ENCODE data around the gene STX16. TPM values are rescaled to one million over a fixed set of nuclear protein-coding genes. Genes with fewer than 3 reads are reported as not detected.

Gene STX16
- polyA plus RNA-seq, 3 donors: 49.9 to 57.6 (median 54.7) TPM

DNA sequence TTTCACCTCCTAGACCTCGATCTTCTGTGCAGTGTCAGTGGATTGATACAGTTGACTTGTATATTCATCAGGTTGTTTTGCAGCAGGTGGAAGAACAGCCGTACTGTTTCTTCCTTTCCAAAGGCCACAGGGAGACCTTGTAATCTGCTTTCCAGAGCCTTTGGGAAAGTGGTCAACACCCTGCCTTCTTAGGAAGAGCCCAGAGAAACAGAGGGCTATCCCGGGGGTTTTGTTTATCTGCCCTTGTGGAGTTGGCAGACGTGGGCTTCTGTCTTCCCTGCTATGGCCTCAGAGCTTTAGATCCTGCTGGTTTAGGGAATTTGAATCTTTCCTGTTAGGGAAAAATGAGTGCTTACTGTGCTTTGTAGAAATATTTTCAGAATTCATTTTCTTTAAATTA is 19.6 kb downstream of the STX16 start:
- DNase-seq (ENCODE audit: low read depth in 3 of 3, low spot score in 2 of 3): no peak

DNA sequence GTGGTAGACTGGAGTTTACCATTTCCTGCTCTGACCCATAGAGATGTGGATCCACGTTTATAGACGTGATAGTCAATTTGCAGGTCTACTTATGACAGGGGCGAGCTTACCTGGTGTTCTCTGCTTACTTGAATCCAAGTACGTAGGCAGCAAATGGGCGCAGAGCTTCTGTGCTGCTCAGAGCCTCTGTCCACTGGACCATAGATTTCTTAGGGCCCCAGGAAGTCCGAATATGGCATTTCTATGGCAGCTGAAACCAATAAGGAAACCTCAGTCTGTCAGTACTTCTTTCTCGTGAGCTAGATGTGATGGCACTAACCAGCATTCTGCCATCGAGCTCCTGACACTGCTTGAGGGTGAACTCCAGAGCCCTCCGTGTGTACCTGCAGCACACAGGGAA is 22.0 kb downstream of the STX16 start:
- no peak for DNase-seq (ENCODE audit: low read depth in 3 of 3, low spot score in 2 of 3)

GRCh38 chr20:58675146-58675584 is 24.1 kb downstream of the STX16 start:
- DNase-seq (ENCODE audit: low read depth in 3 of 3, low spot score in 2 of 3): no peak

DNA sequence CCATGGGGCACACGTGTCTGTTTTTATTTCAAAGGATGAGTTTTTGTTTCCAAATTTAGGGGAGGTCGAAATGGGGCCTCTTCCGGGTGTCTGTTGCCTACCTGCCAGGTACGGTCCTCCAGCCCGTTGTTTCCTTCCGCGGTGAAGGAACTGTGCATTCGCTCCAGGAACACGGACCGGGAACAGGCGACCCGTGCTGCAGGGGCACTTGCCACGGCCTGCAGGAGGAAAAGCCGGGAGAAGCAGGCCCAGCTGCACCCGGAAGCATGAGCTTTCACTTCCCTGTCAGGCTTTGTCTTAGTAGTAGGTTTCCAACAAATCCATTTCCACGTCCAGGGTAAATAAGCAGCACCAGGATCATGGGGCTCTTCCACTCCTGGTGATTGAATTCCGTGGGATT is 24.6 kb downstream of the STX16 start:
- DNase-seq (ENCODE audit: low read depth in 3 of 3, low spot score in 2 of 3): no peak

DNA sequence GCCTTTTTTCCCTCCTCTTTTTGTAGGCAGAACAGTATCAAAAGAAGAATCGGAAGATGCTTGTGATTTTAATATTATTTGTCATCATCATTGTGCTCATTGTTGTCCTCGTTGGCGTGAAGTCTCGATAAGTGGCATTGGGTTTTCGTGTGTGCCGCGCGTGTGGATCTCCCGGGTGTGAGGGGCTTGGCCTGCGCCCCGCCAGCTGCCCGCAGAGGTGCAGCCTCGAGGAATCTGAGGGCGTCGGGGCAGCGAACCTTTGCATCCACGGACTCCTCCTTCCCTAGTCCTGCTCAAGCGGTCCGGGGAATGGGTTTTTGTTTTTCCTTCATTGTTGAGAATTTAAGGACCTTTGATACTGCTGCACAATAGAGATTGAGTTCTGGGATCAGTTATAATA is 25.1 kb downstream of the STX16 start:
- no peak for DNase-seq (ENCODE audit: low read depth in 3 of 3, low spot score in 2 of 3)

GRCh38 chr20:58677079-58677604 is 26.1 kb downstream of the STX16 start:
- DNase-seq (ENCODE audit: low read depth in 3 of 3, low spot score in 2 of 3): no peak

DNA sequence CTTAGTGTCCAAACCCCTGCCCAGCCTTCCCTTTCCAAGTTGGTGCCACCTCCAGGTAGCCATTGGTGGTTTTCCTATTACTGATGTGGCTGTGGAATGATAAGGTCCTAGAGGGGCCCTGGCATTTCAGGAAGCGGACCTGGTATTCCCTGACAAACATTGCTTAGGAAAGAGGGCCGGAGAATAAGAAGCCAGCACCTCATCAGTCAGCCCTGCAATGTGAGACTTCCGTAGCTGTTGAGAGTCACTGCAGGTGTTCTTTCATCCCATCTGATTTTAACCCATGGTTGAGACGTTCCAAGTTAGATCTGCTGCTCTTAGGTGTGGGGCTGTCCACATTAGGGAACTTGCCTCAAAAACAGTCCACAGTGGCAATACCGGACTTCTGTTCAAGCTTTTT is 26.7 kb downstream of the STX16 start:
- DNase-seq (ENCODE audit: low read depth in 3 of 3, low spot score in 2 of 3): no peak

DNA sequence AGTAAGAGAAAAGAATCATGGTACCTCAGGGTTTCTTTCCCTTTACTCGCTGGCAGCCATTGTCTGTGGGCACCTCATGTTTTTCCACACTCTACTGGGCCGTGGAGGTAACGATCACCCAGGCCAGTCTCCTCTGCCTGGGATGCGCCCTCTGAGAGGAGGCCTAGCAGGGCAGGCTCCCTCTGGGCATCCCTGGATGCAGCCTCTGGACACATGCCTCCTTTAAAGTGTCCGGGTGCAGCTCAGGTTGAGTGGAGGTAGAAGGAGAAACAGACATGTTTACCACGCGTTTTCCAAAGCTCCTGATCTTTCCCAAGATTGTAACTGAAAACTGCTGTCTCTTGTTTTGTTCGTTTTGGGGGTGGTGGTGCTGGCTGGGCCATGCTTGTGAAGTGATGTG is 27.7 kb downstream of the STX16 start:
- DNase-seq (ENCODE audit: low read depth in 3 of 3, low spot score in 2 of 3): no peak

DNA sequence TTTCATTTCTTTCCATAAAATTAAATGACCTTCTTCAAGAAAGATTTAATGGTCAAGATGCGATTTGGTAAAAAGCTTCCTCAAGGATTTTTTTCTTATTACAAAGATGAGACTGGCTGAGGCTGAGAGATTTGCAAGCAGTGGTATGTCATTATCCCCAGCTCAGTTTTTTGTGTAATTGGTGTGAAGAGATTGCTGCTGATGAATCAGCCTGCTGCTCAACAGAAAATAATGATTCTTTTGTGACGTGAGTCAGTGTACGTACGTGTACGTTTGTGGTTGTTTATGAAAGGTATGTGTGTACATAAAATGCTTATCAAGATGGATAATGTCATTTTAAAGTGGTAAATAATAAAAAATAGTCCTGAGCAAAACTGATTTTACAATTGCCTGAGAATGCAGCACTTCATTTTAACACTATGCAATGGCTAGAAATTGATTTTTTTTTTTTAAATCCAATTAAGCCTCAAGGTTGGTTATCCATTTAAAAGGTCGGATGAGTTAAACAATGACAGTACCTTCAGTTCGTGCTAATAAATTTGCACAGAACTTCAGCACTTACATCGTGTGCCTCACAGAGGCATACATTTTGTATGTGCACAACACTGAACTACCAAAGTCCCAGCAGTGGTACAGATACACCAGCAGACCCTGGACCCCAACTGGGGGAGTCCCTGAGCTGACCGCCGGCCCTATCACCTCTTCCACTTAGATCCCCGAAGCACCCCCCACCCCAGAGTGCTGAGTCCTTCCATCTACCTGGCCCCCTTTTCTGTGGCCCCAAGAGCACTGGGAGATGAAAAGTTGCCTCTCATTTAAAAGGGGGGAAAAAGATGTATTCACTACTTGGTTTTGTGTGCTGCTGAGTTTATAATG is 31.8 kb downstream of the STX16 start:
- DNase-seq (ENCODE audit: low read depth in 3 of 3, low spot score in 2 of 3): no peak

DNA sequence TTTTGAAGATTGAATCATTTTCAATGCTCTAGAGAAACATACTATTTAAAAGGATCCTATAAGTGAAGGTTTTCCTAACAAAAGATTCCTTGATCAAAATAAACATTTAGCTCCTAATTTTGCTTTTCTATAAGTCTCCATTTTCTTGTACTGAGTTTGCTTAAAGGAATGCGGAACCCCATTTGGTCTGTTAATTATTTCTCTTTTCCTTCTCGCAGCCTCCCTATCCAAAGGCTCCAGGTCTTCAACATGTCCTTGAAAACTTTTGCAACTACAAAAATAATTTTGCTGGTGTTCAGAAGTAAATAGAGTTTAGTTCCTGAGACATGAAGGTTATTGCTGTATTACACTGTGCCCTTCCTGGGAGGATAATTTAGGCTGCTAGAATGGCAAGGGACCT is 33.2 kb downstream of the STX16 start:
- DNase-seq (ENCODE audit: low read depth in 3 of 3, low spot score in 2 of 3): no peak

DNA sequence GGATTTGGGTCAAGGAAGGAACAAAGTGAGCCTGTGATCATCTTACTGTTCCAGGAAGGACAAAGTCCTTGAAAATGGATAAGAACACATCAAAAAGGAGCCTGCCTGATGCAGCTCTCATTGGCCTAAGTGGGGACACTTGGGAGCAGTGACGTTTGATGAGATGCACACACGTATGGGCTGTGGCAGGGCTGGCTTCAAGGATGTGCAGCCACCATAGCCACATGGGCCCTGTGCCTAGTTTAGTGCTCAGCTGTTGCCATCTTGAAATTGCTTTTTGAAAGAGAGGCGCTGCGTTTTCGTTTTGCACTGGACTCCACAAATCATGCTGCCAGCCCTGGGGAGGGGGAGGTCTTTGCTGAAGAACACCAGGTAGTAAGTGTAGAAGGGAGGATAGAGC is 34.9 kb downstream of the STX16 start:
- no peak for DNase-seq (ENCODE audit: low read depth in 3 of 3, low spot score in 2 of 3)

- DNase-seq (ENCODE audit: low read depth in 3 of 3, low spot score in 2 of 3): no peak
Observed at GRCh38 chr20:58688414-58688813, 37.3 kb downstream of the STX16 start.

GRCh38 chr20:58688840-58689239 is 37.8 kb downstream of the STX16 start:
- no peak for DNase-seq (ENCODE audit: low read depth in 3 of 3, low spot score in 2 of 3)

DNA sequence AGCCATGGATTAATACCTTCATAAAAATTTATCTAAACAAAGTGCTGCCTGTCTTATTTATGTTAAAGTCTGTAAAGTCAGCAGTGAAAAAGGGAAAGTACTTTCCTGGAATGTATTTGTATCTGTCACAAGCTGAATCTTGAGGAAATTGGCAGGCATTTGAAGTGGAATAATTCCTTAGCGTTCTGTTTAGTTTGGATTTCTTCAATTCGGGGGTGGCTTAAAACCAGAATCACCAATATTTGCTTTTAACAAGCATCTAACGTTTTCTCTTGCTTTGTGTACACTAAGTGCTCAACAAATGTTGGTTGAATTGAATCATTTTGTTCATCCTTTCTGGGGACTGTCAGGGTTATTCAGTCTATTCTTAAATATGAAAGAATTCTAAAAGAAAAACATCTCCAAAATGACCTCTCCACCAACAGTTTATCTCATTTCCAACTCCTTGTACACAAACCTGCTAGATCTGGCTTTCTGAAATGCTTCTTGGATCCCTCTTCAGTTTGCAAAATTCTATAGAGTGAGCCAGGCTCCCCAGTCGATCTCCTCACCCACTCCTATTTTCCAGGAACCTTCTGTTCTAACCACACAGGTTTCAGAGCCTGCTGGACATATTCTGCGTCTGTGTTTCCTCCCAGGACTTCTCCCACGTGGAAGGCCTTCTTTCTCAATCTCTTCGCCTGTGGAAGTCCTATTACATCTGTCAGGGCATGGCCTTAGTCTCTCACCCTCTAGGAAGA is 39.5 kb downstream of the STX16 start:
- no peak for DNase-seq (ENCODE audit: low read depth in 3 of 3, low spot score in 2 of 3)

DNA sequence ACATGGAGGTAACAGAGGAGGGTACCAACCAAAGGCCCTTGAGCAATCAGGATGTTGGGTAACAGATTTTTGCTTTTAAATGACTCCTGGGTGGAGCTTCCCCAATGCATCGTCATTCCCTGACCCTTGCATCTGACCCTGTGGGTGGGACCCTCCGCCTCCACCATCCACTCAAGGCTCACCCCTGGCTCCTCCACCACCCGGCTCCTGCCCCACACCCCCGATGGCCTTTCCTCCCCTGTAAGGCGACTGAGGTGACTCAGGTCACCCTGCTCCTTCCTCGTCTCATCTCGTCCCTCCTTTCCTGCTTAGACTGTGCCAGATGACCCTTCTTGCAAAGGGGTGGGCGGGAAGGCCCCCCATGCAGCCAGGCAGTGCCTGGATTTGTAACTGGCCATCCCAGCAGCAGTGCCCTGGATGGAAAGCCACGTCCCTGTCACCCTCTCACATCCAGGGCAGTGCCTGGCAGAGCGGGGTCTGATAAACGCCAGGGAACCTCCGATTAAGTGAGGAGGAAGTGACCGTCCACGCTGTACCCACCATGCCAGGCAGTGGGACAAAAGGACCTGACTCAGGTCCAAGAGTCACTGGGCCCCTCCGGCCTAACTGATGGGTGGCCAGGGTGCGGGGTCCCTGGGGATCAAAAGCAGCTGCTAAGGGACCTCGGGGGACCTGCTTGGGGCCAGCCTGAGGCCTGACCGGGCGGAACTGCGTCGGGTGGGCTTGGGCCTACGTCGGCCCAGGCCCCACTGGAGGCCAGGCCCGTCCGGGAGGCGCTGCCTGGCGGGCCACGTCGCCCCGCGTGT is 40.9 kb downstream of the STX16 start:
- DNase-seq (ENCODE audit: low read depth in 3 of 3, low spot score in 2 of 3): no peak

DNA sequence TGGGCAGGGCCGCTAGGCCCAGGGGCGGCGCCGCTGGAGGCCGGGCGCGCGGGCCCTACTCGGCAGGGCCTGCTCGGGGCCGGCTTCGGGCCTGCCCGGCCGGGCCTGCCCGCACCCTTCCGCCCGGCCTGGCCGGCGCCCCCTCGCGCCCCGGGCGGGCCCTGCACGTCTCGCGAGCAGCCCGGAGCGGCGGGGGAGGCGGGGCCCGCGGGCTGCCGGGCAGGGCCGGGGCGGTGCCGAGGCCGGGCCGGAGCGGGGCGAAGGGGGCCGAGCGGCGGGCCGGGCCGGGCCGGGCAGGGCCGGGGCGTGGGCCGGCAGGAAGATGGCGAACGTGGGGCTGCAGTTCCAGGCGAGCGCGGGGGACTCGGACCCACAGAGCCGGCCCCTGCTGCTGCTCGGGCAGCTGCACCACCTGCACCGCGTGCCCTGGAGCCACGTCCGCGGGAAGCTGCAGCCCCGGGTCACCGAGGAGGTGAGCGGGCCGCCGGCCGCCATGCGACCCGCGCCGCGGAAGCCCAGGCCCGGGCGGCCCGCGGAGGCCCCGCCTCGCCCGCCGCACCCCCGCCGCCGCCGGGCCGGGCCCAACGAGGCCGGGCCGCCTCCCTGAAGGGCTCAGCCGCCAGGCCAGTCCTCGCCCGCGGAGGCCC is 41.6 kb downstream of the STX16 start, which contains the start of gene NPEPL1:
Gene NPEPL1, plus strand, starts transcription at position 222 of the 647 bp plus-strand sequence. Its CDS starts 101 bp downstream, at position 323.
- peak in 1 of 3 donors; percentile 45 for DNase-seq (ENCODE audit: low read depth in 3 of 3, low spot score in 2 of 3)

GRCh38 chr20:58693226-58694006 is 42.3 kb downstream of the STX16 start:
- no peak for DNase-seq (ENCODE audit: low read depth in 3 of 3, low spot score in 2 of 3)

GRCh38 chr20:58694241-58695083 is 43.4 kb downstream of the STX16 start:
- DNase-seq (ENCODE audit: low read depth in 3 of 3, low spot score in 2 of 3): no peak

All from right renal cortex interstitium (tissue), 3 donors.